ENCODE data around the gene ERI3. TPM values are rescaled to one million over a fixed set of nuclear protein-coding genes. Genes with fewer than 3 reads are reported as not detected.

Gene ERI3
- total RNA-seq, 1 experiment from 2014 or later, result 71.4 TPM

DNA sequence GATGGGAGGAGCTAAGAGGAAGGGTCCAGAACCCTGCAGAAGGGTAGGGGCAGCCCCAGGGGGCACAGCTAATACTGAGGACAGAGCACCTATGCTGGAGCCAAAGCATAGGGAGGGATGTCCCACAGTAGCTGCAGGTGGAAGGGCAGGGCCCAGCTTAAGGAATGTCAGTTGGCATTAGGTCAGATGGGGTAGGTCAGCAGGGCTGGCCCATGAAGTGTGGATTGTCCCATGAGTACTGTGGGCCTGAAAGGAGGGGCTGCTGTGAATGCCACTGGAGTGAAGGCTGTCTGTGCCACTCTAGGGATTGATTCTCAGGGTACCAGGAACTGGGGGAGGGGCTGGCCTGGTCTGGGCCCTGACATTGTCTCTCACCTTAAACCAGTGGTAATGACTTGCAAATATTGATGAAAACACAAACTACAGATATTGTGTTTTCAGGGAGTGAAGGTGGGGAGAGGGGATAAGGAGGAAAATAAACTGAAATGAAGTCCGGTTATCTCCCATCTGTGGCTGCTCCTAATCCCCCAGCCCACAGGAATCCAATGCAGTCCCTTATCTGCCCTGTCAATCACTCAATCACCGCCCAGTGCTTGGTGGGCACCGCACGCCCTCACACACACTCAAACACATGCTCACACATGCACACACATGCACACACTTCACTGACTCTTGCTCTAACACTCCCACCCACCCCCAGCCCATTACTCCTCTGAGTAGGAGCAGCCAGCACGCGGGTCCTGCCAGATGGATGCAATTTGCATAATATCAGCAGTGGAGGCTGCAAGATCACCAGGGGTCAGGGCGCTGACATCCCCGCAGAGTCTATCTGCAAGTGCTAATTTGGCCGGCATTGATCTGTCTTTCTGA, 114.0 kb downstream of the ERI3 start:
- Mint-ChIP-seq H3K4me3 (ENCODE audit: low read depth, unreplicated experiment) (no peak overlapping the region), H3K9me3 (ENCODE audit: low read depth, unreplicated experiment) (no peaks in the 10 kb centered on the region), H3K27me3 (ENCODE audit: unreplicated experiment) (no peaks in the 10 kb centered on the region), H3K4me1 (ENCODE audit: low read depth, unreplicated experiment) (no peaks in the 10 kb centered on the region), H3K27ac (ENCODE audit: unreplicated experiment) (no peak overlapping the region), H3K36me3 (ENCODE audit: insufficient read depth, unreplicated experiment) (no peaks in the 10 kb centered on the region)
- no TSS peak for BruUV-seq (replicated peaks)
- TF ChIP-seq, protein P1, sequence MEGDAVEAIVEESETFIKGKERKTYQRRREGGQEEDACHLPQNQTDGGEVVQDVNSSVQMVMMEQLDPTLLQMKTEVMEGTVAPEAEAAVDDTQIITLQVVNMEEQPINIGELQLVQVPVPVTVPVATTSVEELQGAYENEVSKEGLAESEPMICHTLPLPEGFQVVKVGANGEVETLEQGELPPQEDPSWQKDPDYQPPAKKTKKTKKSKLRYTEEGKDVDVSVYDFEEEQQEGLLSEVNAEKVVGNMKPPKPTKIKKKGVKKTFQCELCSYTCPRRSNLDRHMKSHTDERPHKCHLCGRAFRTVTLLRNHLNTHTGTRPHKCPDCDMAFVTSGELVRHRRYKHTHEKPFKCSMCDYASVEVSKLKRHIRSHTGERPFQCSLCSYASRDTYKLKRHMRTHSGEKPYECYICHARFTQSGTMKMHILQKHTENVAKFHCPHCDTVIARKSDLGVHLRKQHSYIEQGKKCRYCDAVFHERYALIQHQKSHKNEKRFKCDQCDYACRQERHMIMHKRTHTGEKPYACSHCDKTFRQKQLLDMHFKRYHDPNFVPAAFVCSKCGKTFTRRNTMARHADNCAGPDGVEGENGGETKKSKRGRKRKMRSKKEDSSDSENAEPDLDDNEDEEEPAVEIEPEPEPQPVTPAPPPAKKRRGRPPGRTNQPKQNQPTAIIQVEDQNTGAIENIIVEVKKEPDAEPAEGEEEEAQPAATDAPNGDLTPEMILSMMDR (IDR thresholded peaks at IDR 0.05; ENCODE audit: unreplicated experiment), result no peak
- intact Hi-C loops (cut with micrococcal nuclease; ENCODE audit: unreplicated experiment), result no loop called here
- CTCF ChIA-PET, result interaction anchor here (1.6 kb wide), 1 partner anchor 23 kb away, joined by 5 read pairs; no protein-coding TSS in a partner anchor
- no peak for DNase-seq

GRCh38 chr1:44239961-44240371, 115.1 kb downstream of the ERI3 start:
- H3K4me3 Mint-ChIP-seq (ENCODE audit: low read depth, unreplicated experiment), result no peak overlapping the region
- no TSS peak for BruUV-seq (replicated peaks)
- no peaks in the 10 kb centered on the region for H3K27me3 Mint-ChIP-seq (ENCODE audit: unreplicated experiment)
- no peak for DNase-seq
- H3K27ac Mint-ChIP-seq (ENCODE audit: unreplicated experiment), result no peak overlapping the region
- H3K9me3 Mint-ChIP-seq (ENCODE audit: low read depth, unreplicated experiment), result no peaks in the 10 kb centered on the region
- CTCF ChIA-PET, result interaction anchor here (1.6 kb wide), 1 partner anchor 22 kb away, joined by 5 read pairs; no protein-coding TSS in a partner anchor
- intact Hi-C loops (cut with micrococcal nuclease; ENCODE audit: unreplicated experiment), result no loop called here
- TF ChIP-seq, protein P1 (IDR thresholded peaks at IDR 0.05; ENCODE audit: unreplicated experiment), result no peak
- no peaks in the 10 kb centered on the region for H3K4me1 Mint-ChIP-seq (ENCODE audit: low read depth, unreplicated experiment)
- H3K36me3 Mint-ChIP-seq (ENCODE audit: insufficient read depth, unreplicated experiment), result no peaks in the 10 kb centered on the region

DNA sequence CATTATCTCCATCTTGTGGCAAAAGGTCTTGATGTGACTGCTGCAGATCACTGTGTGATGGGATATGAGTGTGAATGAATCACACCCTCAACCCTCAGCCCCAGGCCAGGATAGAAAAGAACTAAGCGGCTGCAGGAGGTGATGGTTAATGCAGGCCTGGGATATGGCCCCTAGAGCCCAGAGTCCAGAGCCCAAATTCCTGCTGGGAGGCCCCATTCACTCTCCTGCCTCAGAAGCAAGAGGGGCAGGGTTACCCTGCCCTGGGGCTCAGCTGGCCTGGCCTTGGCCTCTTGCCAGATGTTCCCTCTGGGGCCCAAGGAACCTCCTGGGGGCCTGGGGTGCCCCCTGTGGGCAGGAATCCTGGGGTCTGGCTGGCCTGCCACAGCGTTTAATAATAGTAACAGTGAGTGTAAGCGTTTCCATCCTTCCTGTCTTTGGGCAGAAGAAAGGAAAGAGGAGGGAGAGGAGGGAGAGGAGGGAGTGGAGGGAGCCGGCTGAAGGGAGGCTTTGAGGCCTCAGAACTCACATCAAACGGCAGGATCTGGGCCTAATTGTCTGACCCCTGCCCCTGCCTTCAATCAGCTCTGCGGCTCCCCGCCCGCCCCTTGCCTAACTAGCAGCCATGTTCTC, 115.6 kb downstream of the ERI3 start:
- no peak for DNase-seq
- no peaks in the 10 kb centered on the region for H3K27me3 Mint-ChIP-seq (ENCODE audit: unreplicated experiment)

DNA sequence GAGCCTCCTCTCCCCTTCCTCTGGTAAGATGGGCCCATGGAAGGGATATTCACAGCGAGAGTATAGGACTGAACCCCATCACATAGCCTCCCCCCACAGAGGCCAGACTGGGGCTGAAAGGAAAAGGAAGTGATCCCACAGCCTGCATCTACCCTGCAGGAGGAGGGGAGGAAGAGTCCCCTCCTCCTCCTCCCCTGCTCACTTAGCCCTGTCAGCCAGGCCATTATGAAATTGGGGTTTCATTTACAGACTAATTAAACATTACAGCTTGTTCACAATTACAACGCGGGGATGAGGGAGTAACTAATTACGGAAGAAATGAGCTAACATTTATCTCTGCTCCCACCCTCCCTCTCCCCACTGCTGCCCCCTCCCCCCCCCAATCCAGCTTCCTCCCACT, 116.4 kb downstream of the ERI3 start:
- Mint-ChIP-seq H3K9me3 (ENCODE audit: low read depth, unreplicated experiment) (no peaks in the 10 kb centered on the region), H3K27ac (ENCODE audit: unreplicated experiment) (no peak overlapping the region), H3K4me1 (ENCODE audit: low read depth, unreplicated experiment) (no peaks in the 10 kb centered on the region), H3K36me3 (ENCODE audit: insufficient read depth, unreplicated experiment) (no peaks in the 10 kb centered on the region), H3K27me3 (ENCODE audit: unreplicated experiment) (no peaks in the 10 kb centered on the region), H3K4me3 (ENCODE audit: low read depth, unreplicated experiment) (no peak overlapping the region)
- CTCF ChIA-PET, result interaction anchor here (0.6 kb wide), 1 partner anchor 99 kb away, joined by 6 read pairs; no protein-coding TSS in a partner anchor
- no TSS peak for BruUV-seq (replicated peaks)
- DNase-seq, result no peak
- intact Hi-C loops (cut with micrococcal nuclease; ENCODE audit: unreplicated experiment), result no loop called here
- TF ChIP-seq, protein P1 (IDR thresholded peaks at IDR 0.05; ENCODE audit: unreplicated experiment), result no peak

More for the DNA sequence above, 115.6 kb downstream of the ERI3 start:
- H3K27ac Mint-ChIP-seq (ENCODE audit: unreplicated experiment), result no peak overlapping the region
- no TSS peak for BruUV-seq (replicated peaks)
- TF ChIP-seq, protein P1 (IDR thresholded peaks at IDR 0.05; ENCODE audit: unreplicated experiment), result no peak
- H3K9me3 Mint-ChIP-seq (ENCODE audit: low read depth, unreplicated experiment), result no peaks in the 10 kb centered on the region
- intact Hi-C loops (cut with micrococcal nuclease; ENCODE audit: unreplicated experiment), result no loop called here
- H3K4me3 Mint-ChIP-seq (ENCODE audit: low read depth, unreplicated experiment), result no peak overlapping the region
- no peaks in the 10 kb centered on the region for H3K36me3 Mint-ChIP-seq (ENCODE audit: insufficient read depth, unreplicated experiment)
- CTCF ChIA-PET, result interaction anchor here (0.6 to 1.6 kb wide), 2 partner anchors 22 to 99 kb away, joined by 5 to 6 read pairs; no protein-coding TSS in a partner anchor
- H3K4me1 Mint-ChIP-seq (ENCODE audit: low read depth, unreplicated experiment), result no peaks in the 10 kb centered on the region
